HG03342 (cell line): ENCODE data around the gene PITPNC1.
"Not testable (repeated sequence)": the region's sequence is repeated elsewhere in the genome, so short reads cannot be mapped to it uniquely, and the experiment has no call there.

ENCODE experiments used
- ATAC-seq: cut with Tn5 transposase; IDR thresholded peaks from one replicate; pipeline ENCODE4 v1.9.1; 2021; ENCODE audit warnings: mild to moderate bottlenecking, moderate library complexity; ENCODE audit not compliant: unreplicated experiment

Gene PITPNC1

DNA sequence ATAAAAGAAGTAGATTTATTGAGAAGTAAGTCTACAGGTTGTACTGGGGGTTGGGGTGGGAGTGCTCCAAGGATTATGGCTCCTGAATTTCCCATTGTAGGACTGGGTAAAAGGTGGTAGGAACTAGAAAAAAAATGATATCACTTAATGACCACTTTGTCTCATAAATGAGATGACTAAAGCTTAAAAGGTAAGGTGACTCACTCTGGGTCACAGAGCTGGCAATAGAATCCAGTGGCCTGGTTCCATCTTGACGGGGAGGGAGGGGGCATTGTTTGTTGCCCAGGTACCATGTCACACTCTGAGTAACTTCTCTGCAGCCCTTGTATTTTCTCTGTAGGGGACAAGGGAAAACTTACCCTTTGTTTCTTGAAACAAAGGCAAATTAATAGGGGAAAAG lies 126.1 kb downstream of the PITPNC1 start:
- ATAC-seq: no peak

DNA sequence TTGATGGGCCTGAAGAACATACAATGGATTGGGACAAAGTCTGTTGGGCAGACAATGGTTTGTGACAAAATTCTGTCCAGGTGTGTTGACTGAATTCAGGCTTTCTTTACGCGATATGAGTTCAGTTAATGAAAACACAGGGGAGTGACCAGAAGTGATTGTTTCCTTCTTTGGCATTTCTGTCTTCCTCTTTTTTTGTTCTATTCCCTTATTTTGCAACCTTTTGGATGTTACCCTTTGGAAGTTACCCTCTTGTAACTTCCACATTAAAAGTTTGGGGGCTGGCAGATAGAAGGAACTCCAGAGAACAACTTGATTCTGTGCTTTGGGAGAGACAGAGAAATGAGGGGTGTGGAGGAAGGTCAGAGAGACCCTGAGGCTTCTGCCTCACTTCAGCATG lies 126.7 kb downstream of the PITPNC1 start:
- no peak for ATAC-seq

DNA sequence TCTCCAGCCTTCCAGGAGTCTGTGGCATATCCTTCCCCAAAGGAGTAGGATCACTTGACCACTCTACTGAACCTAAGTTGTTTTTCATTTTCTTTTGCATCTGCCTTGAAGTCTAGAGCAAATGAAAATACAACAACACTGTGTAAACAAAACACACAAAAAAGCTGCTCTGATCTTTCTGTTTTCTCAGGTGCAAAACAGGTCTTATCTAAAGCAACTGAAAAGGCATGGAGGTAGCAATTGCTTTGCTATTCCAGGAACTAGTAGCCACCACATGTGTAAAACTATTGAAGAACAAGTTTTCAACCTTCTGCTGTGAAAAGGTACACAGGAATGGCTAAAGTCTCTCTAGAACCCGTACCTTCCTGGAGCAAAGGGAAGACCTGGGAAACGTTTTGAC lies 127.1 kb downstream of the PITPNC1 start:
- ATAC-seq: no peak

DNA sequence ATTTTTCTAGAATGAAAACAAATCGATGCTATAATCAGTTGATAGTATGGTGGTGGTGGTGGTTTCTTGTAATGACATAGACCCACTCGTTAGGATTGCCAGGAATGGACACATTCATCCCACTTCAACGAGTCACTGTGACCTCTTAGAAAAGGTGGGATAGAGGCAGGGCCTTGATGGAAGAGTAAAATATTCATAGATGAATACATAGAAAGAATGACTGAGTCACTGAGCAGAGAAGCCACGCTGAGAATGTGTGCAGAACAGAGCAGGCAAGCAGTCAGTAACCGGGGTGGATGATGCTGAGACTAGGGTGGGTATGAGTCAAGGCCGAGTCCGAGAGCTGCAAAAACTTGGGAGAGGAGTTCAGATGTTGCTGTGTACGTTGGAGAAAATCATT lies 129.9 kb downstream of the PITPNC1 start:
- no peak for ATAC-seq

DNA sequence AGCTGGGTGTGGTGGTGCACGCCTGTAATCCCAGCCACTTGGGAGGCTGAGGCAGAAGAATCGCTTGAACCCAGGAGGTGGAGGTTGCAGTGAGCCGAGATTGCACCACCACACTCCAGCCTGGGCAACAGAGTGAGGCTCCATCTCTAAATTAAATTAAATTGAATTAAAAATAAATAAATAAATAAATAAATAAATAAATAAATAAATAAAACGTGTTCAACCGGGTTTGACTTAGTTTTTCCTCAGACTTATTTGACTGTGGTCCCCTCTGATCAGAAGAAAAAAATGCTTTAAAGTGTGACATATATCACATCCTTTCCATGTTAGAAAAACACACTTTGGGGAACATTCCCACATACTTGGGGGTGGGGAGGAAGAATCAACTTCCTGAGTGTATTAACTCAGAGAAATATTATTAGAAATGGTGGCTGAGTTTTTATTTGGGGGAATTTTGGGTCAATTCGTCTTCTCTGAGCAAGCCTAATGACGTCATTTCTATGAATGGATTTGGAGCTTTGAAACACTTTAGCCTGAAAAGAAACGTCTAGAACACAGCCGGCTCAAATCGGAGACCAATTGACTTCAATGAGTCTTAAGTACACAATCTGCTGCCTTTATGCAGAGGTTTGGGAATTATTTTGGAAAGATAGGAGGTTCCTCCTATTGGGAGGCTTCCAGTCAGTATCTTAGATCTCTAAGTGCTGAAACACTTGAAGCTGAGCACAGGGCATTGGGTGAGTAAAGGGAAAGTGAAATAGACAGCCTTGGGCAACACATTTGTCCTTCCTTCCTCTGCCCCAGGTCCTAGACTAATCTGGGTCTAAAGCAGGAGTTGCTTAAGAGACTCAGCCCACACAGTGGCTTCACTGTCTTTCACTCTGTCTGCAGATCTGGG lies 132.6 kb downstream of the PITPNC1 start:
- no peak for ATAC-seq

DNA sequence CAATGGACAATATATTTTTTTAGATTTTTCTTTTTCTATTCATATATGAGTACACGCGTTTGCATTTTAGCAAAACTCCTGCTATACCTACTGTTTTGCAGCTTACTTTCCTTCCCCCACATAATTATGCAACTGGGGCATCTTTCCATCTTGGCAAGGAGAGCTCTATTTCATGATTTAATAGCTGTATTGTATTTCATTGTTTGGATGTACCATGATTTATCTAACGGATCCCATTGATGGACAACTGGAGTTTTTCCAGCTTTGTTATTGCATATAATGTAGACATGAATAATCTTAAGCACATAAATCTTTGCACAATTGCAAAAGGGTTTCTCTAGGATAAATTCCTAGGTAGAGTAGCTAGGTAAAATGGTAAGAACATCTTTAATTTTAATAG lies 133.9 kb downstream of the PITPNC1 start:
- no peak for ATAC-seq

DNA sequence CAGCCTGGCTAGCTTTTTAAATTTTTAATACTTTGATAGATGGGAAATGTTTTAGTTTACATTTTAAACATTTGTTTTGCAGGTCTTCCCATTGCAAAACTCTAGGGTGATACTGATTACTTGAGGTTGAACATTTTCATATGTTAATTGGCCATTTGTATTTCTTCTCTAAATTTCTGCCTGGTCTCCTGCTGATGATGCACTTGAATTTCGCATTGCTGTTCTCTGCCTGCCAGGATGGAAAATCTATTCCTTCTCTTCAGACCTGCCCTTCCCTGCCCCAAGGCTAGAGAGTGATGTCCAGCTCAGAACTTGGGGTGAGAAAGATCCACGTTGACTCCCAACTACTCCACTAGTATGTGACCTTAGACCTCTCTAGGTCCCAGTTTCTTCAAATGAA lies 134.7 kb downstream of the PITPNC1 start:
- no peak for ATAC-seq

DNA sequence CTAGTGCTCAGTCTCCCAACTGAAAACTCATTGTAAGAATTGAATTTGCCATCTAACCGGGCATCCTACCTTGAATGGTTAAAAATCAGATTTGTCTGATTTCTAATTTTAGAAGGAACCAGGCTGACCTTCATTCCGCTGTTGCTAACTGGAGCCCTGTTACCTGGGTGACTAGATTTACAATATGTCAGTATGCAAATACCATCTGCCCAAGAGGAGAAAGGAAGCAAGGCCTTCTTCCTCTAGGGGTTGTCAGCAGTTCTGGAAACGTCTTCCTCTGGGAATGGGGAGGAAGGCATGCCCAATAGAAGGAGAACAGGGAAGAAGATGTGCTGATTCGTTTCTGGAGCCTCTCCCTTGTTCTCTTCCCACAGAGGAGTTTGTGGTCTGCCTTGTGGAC lies 137.9 kb downstream of the PITPNC1 start:
- peak; percentile 87 for ATAC-seq

DNA sequence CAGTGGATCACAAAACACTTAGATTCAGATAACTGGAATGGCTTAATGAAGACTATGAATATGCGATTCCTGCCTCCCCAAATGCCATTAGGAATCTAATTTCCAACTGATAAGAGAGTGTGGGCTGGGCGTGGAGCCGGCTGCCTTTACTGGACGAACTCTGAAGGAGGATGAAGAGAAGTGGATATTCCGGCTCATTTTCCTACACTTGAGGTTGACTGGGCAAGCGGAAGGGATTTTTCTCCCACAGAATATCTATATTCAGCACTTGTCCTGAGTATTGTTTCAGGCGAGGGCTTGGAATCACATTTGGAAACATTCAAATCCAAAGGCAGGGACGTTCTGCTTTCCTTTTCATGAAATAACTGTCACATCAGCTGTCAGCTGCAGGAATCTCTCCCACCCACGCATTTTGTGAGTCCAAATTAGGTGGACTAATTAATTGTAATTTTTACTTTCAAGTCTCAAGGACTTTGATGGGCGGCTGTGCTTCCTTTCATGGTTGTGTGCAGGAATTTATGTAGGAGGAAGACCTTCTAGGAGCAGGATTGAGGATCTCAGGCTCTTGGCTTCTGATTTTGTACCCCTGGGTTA lies 138.5 kb downstream of the PITPNC1 start:
- no peak for ATAC-seq

DNA sequence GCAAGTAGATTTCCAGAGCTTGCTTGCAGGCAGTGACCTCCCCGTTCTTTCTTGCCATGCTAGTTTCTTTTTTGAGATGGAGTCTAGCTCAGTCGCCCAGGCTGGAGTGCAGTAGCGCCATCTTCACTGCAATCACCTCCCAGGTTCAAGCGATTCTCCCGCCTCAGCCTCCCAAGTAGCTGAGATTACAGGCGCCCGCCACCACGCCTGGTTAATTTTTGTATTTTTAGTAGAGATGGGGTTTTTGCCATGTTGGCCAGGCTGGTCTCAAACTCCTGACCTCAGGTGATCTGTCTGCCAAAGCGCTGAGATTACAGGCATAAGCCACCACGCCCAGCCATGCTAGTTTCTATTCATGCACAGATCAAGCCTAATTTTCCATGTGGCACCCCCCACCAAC lies 139.5 kb downstream of the PITPNC1 start:
- not testable (repeated sequence) for ATAC-seq

DNA sequence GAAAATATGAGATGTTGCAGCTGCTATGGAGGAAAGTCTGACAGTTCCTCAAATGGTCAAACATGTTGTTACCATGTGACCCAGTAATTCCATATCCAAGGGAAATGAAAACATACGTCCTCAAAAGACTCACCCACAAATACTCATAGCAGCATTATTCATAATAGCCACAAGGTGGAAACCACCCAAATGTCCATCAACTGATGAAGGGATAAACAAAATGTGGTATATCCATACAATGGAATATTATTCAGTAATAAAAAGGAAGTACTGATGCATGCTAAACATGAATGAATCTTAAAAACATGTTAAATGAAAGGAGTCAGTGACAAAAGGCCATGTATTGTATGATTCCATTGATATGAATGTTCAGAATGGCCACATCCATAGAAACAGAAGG lies 140.2 kb downstream of the PITPNC1 start:
- ATAC-seq: no peak

DNA sequence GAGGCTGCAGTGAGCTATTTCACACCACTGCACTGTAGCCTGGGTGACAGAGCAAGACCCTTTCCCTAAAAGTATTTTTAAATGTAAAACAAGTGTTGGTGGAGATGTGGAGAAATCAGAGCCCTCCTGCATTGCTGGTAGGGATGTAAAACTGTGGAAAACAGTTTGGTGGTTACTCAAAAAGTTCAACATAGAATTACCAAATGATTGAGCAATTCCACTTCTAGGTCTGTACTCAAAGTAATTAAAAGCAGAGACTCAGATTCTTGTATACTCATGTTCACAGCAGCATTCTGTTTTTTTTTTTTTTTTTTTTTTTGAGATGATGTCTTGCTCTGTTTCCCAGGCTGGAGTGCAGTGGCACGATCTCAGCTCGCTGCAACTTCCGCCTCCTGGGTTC lies 141.8 kb downstream of the PITPNC1 start:
- no peak for ATAC-seq

DNA sequence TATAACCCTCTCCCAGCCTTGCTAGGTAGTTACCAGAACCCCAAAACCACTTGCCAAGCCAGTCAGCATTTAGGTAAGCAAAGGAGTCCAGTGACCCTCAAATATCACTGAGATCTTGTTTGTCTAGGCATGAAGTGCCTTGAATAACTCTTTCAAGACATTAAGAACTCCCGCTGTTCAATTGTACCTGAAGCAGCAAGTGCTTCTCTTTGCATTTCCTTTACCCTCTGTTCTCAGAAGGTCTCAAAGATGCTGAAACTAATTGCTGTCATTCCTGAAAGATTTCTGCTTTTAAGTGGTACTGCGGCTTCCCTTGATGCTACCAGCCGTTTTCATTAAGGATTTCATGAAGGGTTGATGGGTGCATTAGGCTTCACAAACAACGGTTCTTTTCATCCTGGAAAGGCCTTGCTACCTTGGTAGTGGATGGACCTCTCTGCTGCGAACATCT lies 142.7 kb downstream of the PITPNC1 start:
- no peak for ATAC-seq

DNA sequence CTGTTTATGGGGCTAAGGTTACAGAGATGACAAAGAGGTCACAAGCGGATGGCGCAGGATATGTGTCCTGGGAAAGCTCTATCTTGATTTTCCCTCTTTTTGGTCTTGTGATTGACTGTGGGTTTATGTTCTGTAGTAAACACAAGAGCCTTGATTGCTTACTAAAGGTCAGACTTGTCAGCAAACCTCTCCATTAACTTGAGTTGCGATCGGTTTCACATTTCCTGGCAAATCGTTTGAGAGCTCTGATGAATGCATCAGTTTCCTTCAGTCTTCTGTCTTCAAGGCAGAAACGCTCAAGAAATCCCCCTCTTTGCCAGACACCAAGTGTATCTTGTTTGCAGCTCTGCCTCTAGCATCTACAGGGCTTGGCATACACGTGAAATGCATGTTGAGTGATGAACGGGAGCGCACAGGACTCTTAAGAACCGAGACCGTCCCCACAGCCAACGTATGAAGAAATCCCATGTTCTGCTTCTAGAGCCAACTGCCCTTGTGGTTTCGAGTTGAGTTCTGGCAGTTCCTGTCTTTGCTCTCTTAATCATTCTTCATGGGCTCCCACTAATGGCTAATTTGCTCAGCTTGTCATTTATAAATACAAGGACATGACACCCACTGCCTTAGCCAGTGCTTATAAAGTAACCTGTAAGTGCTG lies 143.3 kb downstream of the PITPNC1 start:
- no peak for ATAC-seq

DNA sequence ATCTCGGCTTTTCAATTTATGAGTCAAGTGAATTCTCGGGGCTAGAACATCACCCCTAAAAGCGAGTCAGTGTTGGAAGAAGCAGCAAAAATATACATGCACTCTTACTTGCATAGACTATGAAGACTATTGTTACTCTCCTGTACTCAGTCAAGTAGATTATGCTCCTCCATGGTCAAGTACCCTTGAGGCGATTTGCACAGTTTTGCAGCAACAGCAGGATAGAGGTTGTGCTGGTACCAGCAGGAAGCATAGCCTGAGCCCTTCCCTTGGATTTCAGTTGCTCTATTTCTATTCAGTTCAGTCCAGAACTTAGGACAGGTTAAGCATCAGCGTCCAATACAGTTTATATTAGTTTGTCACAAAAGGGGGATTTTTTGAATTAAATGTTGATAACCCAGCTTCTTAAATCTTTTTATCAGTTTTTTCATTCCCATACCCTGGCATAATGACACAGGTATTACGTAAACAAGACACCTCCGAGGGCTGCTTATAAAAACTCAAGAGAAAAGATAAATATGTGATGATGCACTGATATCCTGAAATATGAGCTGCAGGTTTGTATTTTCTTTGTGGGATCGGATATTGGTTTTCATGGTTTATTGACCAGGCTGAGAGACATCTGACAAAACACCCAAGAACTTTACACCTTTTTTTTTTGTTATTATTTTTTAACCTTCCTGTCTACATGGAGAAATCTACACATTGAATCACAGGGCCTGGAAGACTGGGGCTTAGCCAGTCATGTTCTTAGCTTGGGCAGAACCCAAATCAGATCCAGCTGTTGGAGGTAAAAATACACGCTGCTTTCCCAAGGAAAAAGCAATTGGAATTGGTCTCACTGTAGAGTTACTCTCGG lies 144.1 kb downstream of the PITPNC1 start:
- ATAC-seq: no peak

DNA sequence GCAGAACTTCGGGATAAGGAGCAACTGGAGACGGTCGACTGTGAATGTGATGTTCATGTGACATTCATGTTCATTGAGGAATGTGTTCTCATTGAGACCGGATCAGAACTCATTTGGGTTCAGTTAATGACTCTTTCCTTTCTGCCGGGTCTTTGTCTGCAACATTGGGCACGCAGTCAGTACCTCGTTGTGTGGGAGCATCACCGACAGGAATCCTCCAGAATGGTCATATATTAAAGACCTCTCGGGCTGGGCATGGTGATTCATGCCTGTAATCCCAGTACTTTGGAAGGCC lies 144.6 kb downstream of the PITPNC1 start:
- ATAC-seq: no peak

DNA sequence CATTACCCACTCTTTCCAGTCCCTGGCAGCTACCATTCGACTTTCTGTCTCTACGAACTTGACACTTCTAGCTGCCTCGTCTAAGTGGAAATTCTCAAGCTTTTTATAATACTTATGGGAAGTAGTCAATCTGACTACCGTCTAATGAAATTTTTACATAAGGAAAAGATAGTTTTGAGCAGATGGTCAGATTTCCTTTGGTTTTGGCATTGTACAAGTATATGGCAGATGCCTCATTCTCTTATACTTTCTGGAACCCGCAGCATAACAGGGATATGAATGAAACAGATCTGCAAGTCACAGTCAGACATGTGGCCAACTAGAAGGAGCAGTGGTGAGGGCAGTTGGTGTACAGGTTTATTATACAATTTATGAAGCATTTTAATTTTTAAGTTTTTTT lies 146.0 kb downstream of the PITPNC1 start:
- ATAC-seq: no peak

DNA sequence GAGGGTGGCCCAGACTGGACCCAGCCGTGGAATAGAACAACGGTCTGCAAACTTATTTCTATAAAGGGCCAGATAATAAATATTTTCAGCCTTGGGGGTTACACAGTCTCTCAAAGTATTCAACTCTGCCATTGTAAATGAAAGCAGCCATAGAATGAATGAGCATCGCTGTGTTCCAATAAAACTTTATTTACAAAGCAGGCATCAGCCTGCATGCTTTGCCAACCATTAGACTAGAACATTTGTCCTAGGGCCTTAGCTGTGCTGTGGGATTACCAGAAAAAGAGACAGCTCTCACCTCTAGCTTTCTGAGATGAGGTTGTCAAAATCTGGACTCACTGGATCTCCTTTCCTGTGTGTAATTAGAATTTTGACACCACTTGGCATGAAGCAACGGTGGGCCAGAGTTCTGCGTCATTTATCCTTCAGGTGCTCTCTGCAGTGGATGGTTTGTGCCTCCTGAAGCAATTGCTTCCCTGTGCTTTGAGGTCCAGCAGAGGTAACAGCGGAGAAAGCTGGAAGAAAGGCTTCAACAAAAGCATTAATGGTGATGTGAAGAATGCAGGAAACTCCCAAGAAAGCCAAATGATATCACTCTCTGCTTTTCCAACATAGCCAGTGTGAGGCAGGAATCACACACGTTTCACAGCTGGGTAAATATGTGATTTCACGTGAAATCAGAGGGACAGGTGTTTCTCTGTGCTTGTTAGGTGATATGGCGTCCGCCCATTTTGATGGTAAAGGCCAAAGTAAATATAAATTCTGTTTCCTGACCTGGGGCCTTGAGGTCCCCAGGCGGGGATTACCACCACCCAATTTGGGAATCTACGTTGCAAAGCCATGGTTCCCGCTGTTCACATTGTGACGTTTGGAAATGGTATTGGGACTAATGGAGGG lies 148.4 kb downstream of the PITPNC1 start:
- ATAC-seq: no peak

DNA sequence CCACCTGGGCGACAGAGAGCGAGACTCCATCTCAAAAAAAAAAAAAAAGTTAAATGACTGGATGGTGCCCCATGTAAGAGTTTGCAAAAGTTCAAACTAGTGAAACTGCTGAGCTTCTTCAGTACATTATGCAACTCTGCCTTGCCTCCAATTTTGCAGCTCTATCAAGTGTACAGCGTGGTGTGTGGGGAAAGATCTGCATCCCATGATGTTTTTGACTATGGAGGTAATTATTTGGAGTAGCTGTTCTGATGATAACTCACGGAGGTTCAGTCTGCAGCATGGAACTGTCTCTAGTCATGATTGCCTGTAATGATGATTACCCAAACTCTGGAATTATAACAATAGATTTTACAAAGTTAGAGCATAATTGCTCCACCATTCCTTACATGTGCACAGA lies 149.6 kb downstream of the PITPNC1 start:
- ATAC-seq: no peak

DNA sequence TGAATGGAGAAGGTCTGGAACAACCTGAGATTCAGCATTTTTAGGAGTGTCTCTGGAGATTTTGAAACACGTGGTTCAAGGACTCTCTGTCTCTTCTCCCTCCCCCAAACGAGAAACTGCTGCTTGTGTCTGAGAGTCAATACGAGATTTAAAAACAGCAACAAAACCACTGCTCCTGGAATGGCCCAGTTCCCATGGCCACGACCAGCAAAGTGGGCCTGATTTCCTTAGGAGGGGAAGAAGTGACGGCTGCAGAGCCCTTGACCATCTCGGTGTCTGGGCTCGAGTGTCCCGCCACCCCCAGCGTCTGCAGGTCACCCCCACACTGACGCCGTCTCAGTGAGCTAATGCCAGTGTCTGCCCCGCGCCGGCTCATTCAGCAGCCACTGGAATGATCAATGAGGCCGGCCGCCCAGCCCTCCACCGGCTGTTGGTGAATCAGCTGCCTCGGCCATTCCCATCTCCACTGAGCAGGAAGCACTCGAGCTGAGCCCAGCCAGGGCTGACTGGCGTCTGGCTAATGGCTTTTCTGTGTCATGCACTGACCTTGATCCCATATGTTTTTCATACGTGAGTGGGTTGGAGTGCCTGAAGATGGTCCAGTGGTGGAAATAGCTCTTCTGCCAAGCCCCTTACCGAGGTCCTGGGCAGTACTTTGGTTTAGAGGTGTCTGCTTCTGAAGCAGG lies 151.8 kb downstream of the PITPNC1 start:
- ATAC-seq: no peak
